Measurements from ENCODE around the gene ZNF280D.

- TF ChIP-seq CTCF (IDR thresholded peaks at IDR 0.05), result no peak
- no peak for TF ChIP-seq POLR2A (IDR thresholded peaks at IDR 0.05)
- no peak for TF ChIP-seq POLR2AphosphoS5 (IDR thresholded peaks at IDR 0.05)
Measured at GRCh38 chr15:56752986-56753385, 19.7 kb upstream of the ZNF280D start.
